Stimulated activated memory B cell treated with anti-CD40 and anti-IgM and Interleukin-4, amounts not matched to agents 10 μg/mL and 1 μg/mL and 100 μg/mL, for 72 hours (primary cell): ENCODE data around the gene SMIM45.

Experiments used
- ATAC-seq: fragments of 150-1000 bp; cut with Tn5 transposase; 2 replicates; pipeline ENCODE4 v1.10.0; 2021
- H3K27ac Mint-ChIP-seq: one replicate; pipeline ENCODE4 v1.8.0; 2022; ENCODE audit warnings: mild to moderate bottlenecking, mixed read lengths
- H3K27me3 Mint-ChIP-seq: one replicate; pipeline ENCODE4 v1.8.0; 2022; ENCODE audit warnings: mixed read lengths
- H3K36me3 Mint-ChIP-seq: one replicate; pipeline ENCODE4 v1.8.0; 2022; ENCODE audit warnings: mixed read lengths
- H3K4me1 Mint-ChIP-seq: one replicate; pipeline ENCODE4 v1.8.0; 2022; ENCODE audit warnings: mixed read lengths
- H3K4me3 Mint-ChIP-seq: one replicate; pipeline ENCODE4 v1.8.0; 2022; ENCODE audit warnings: mild to moderate bottlenecking, moderate library complexity, mixed read lengths
- H3K9me3 Mint-ChIP-seq: one replicate; pipeline ENCODE4 v1.8.0; 2022; ENCODE audit warnings: mixed read lengths

The SMIM45 gene

GRCh38 chr22:41989246-41989645 lies 37.3 kb downstream of the SMIM45 start:
- peaks cover 15% of the 10 kb centered on the region for H3K27me3 Mint-ChIP-seq
- no peak for ATAC-seq
- H3K27ac Mint-ChIP-seq = no peak overlapping the region
- H3K9me3 Mint-ChIP-seq = no peaks in the 10 kb centered on the region
- H3K4me3 Mint-ChIP-seq = no peak overlapping the region
- H3K4me1 Mint-ChIP-seq = no peaks in the 10 kb centered on the region
- no peaks in the 10 kb centered on the region for H3K36me3 Mint-ChIP-seq

- no peak for ATAC-seq
- no peaks in the 10 kb centered on the region for H3K9me3 Mint-ChIP-seq
- no peak overlapping the region for H3K4me3 Mint-ChIP-seq
- no peak overlapping the region for H3K27ac Mint-ChIP-seq
- no peaks in the 10 kb centered on the region for H3K36me3 Mint-ChIP-seq
- peaks cover 15% of the 10 kb centered on the region for H3K27me3 Mint-ChIP-seq
- H3K4me1 Mint-ChIP-seq = peaks cover 11% of the 10 kb centered on the region
These were observed 39.2 kb downstream of the SMIM45 start for GRCh38 chr22:41991111-41991510.

- ATAC-seq = no peak
- Mint-ChIP-seq H3K4me3 (no peak overlapping the region), H3K36me3 (no peaks in the 10 kb centered on the region)
These were observed 40.5 kb downstream of the SMIM45 start for GRCh38 chr22:41992496-41992895.

GRCh38 chr22:41995211-41995610 lies 43.3 kb downstream of the SMIM45 start:
- Mint-ChIP-seq H3K27ac (peak overlapping the region; percentile 13), H3K4me3 (no peak overlapping the region), H3K27me3 (no peaks in the 10 kb centered on the region), H3K4me1 (peaks cover 33% of the 10 kb centered on the region), H3K36me3 (no peaks in the 10 kb centered on the region), H3K9me3 (no peaks in the 10 kb centered on the region)
- no peak for ATAC-seq

More at GRCh38 chr22:41992496-41992895, 40.5 kb downstream of the SMIM45 start:
- Mint-ChIP-seq H3K27me3 (peaks cover 12% of the 10 kb centered on the region), H3K9me3 (no peaks in the 10 kb centered on the region), H3K4me1 (peaks cover 13% of the 10 kb centered on the region), H3K27ac (no peak overlapping the region)

GRCh38 chr22:41996826-41997225 lies 44.9 kb downstream of the SMIM45 start:
- H3K4me1 Mint-ChIP-seq = peaks cover 33% of the 10 kb centered on the region
- ATAC-seq = no peak
- no peak overlapping the region for H3K4me3 Mint-ChIP-seq
- peaks cover 15% of the 10 kb centered on the region for H3K36me3 Mint-ChIP-seq
- H3K9me3 Mint-ChIP-seq = no peaks in the 10 kb centered on the region
- H3K27ac Mint-ChIP-seq = no peak overlapping the region
- H3K27me3 Mint-ChIP-seq = no peaks in the 10 kb centered on the region

GRCh38 chr22:41998361-41999261 lies 46.7 kb downstream of the SMIM45 start, which contains the start of gene WBP2NL:
Gene WBP2NL (plus strand): TSS chr22:41998788. CDS start chr22:41998819, 31 bp downstream.
- peak; percentile 99 for ATAC-seq
- Mint-ChIP-seq H3K9me3 (peaks cover under 1% of the 10 kb centered on the region), H3K4me3 (peak within 1 kb of the TSS; percentile 89), H3K27me3 (no peaks in the 10 kb centered on the region), H3K36me3 (peaks cover 17% of the 10 kb centered on the region), H3K27ac (peak within 1 kb of the TSS; percentile 86), H3K4me1 (peaks cover 33% of the 10 kb centered on the region)

- Mint-ChIP-seq H3K27ac (no peak overlapping the region), H3K9me3 (peaks cover 2% of the 10 kb centered on the region), H3K4me1 (peaks cover 28% of the 10 kb centered on the region), H3K27me3 (no peaks in the 10 kb centered on the region), H3K36me3 (peaks cover 17% of the 10 kb centered on the region), H3K4me3 (no peak overlapping the region)
- ATAC-seq = no peak
These were observed 48.5 kb downstream of the SMIM45 start for GRCh38 chr22:42000466-42000865.

- peaks cover 17% of the 10 kb centered on the region for H3K36me3 Mint-ChIP-seq
- H3K4me1 Mint-ChIP-seq = peaks cover 22% of the 10 kb centered on the region
- no peak for ATAC-seq
- no peaks in the 10 kb centered on the region for H3K27me3 Mint-ChIP-seq
- no peak overlapping the region for H3K27ac Mint-ChIP-seq
- H3K9me3 Mint-ChIP-seq = peaks cover 2% of the 10 kb centered on the region
- H3K4me3 Mint-ChIP-seq = no peak overlapping the region
These were observed 49.2 kb downstream of the SMIM45 start for GRCh38 chr22:42001121-42001520.

- H3K9me3 Mint-ChIP-seq = peaks cover 2% of the 10 kb centered on the region
- H3K27ac Mint-ChIP-seq = no peak overlapping the region
- no peaks in the 10 kb centered on the region for H3K27me3 Mint-ChIP-seq
These were observed 49.8 kb downstream of the SMIM45 start for GRCh38 chr22:42001706-42002105.

GRCh38 chr22:42007922-42008321 lies 56.0 kb downstream of the SMIM45 start:
- Mint-ChIP-seq H3K27ac (no peak overlapping the region), H3K27me3 (no peaks in the 10 kb centered on the region), H3K4me1 (peaks cover 5% of the 10 kb centered on the region), H3K36me3 (no peaks in the 10 kb centered on the region), H3K4me3 (no peak overlapping the region), H3K9me3 (peaks cover 9% of the 10 kb centered on the region)
- ATAC-seq = no peak

More at GRCh38 chr22:42001706-42002105, 49.8 kb downstream of the SMIM45 start:
- peaks cover 21% of the 10 kb centered on the region for H3K4me1 Mint-ChIP-seq
- peaks cover 17% of the 10 kb centered on the region for H3K36me3 Mint-ChIP-seq
- ATAC-seq = no peak
- no peak overlapping the region for H3K4me3 Mint-ChIP-seq
